HS-5 (cell line): Measurements from ENCODE around the gene CNTNAP5.
A peak's percentile ranks its signal among the peaks of the same experiment; 100 is the strongest.

Experiments used
- DNase-seq: peaks from one replicate; pipeline ENCODE4 v3.0.0-alpha.2; 2012; ENCODE audit warnings: low read depth

Gene CNTNAP5

DNA sequence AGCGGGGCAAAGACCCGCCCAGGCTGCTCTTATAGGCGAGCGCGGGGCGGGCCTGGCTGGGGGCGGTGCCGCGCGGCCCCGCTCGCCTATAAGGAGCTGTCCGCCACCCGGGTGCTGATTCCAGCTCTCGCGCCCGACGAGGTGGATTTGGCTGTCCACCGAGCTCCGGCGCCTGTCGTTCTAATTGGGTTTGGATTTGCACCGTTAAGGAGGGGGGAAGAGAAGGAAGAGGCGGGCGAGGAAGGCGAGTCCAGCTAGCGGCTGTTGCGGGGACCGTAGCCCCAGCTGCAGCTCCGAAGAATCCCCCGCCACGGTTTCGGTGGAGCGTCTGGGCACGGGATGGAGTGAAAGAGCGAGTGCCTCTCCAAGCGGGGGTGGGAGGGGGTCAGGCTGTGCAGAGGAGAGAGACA is at the start of gene CNTNAP5:
Gene CNTNAP5, plus strand, starts transcription at position 117 of the 410 bp plus-strand sequence. CDS start 364 bp downstream, outside the sequence.
- no peak for DNase-seq

- no peak for DNase-seq
Observed at GRCh38 chr2:123976054-123976648, 48.9 kb upstream of the CNTNAP5 start.

GRCh38 chr2:123993728-123994323 is 31.3 kb upstream of the CNTNAP5 start:
- peak; percentile 29 for DNase-seq

DNA sequence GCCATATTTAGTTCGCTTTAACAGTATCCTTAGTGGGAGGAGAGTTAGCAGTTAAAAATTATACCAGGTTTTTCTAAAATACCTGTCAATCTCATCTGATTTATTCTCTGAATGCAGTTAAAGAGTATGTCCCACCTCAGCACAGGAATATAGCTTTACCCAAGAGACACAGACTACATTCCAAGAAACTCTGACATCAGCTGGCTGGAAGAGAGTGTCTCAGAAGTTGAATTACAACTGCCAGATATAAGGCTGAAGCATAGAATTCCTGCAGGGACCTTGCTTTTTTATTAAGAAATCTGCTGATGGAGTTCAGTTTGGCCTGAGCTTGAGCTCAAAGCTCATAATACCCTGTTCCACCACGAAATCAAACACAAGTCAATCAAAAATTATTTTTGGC is 25.4 kb upstream of the CNTNAP5 start:
- DNase-seq: no peak

- DNase-seq: no peak
Observed at GRCh38 chr2:124001696-124002430, 23.2 kb upstream of the CNTNAP5 start.

- no peak for DNase-seq
Observed at GRCh38 chr2:124018890-124019289, 6.2 kb upstream of the CNTNAP5 start.

DNA sequence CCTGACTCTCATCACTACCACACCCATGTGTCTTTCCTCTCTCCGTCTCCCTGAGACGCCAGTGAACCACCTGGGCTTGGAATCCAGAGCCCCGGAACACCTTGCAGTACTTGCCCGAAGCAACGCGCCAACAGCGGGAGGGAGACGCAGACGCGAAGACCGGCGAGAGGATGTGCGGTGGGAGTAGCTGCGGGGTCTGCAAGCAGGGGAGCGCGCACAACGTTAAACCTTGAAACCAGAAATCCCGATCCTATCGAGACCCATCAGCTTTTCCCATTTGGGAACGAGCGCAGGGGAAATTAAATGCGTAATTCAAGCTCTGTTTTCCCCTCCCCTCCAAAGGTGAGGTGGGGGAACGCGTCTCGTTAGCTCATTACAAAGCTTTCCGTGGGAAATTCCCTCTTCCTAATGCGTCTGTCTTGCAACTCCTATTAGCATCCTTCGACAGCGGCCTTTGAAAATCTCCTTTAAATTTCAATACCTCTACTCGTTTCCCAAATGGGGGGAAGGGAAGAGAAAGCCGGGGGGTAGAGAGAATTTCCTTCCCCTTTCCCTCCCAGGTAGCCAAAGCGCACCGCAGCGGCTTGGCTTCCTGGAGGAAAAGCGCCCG is 421 bp upstream of the CNTNAP5 start:
- no peak for DNase-seq

GRCh38 chr2:124025891-124026434 is 876 bp downstream of the CNTNAP5 start:
- no peak for DNase-seq

DNA sequence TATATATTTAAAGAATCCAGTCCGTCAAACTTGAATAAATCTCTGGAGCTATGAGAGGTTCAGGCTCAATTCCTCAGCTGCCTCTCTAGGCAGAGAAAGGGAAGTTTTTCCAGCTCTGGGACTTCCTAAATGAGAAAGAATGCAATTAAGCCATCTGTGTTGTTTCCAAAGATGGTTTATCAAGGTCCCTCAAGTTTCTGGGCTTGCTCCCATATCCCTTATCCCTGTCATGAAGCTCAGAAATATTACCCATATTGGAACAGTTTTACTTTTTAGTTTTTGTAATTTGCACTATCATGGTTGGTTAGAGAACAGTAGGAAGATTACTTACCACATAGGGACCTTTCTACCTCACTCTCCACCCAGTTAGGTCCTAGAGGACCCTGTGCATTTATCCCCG is 1.4 kb downstream of the CNTNAP5 start:
- DNase-seq: no peak

DNA sequence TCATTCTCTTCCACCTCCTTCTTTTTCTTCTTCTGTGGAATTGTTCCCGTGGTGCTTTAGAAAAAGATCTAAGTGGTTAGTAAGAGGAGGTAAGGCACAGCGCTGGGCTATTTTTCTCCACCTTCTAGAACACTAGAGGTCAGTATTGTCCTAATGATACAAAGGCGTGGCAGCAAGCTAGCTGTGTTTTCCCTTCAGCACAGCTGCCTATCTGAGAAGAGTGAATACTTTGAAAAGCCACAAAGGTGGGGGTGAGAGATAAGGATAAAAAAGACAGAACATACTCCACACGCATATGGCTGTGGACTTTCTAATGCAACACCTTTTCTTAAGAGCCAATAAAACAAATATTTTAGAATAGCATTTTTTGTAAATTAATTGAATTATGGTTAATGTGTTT is 2.1 kb downstream of the CNTNAP5 start:
- peak; percentile 40 for DNase-seq

GRCh38 chr2:124032799-124033198 is 7.7 kb downstream of the CNTNAP5 start:
- no peak for DNase-seq

DNA sequence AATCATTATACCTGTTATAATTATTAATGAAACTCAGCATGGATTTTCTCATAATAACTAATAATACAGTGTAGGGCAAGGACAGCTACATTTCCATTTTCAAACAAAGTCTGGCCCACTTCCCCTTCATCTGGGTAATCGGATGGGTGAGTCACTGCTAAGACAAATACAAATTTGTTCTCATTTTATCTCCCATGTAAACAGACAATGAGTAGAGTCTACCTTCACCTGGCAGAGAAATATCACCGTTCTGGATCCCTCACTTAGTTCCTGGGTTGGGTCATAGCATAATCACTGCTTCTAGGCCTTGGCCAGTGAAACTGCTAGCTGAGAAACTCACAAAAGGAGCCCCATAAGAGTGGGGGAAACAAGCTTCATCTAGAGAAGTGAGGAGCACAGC is 9.2 kb downstream of the CNTNAP5 start:
- DNase-seq: no peak

- DNase-seq: no peak
Observed at GRCh38 chr2:124035001-124035400, 9.9 kb downstream of the CNTNAP5 start.

DNA sequence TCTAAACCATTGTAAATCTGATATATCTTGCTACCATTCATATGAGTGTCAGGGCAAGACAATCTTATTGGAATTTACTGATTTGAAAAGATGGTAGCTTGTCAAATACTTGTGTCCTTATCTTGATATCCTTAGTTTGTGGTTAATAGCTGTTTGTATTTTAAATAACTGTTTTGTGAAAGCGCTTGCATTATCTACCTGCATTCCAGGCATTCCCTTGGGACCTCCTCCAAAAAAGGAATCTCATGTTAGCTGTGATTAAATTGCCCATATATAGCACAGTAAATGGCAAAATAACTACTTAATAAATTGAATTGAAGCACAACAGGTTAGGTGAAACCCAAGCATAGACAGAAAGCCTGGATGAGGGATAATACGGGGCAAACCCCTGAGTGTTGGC is 13.9 kb downstream of the CNTNAP5 start:
- no peak for DNase-seq

DNA sequence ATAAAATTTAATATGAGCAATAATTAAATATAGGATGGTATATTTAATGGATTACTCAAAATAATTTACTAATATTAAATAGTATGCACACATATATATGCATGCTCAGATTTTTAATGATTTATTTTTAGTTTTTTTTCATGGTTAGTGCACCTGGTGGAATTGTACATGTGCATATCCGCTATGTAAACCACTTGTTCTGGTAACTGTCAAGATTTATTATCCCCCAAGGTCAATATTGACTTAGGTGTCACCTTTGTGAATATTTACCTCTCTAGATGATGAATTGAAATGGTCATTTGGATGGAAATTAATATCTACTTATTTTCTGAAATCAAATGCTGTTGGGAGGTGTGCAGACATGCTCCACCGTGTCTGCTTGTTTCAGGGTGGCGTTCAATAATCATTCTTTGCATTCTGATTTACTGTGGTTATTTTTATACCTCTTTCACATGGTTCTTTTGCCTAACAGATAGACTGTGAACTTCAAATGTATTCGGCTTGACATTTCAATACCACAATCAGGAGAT is 14.7 kb downstream of the CNTNAP5 start:
- DNase-seq: no peak

- DNase-seq: no peak
Observed at GRCh38 chr2:124045894-124046293, 20.8 kb downstream of the CNTNAP5 start.

DNA sequence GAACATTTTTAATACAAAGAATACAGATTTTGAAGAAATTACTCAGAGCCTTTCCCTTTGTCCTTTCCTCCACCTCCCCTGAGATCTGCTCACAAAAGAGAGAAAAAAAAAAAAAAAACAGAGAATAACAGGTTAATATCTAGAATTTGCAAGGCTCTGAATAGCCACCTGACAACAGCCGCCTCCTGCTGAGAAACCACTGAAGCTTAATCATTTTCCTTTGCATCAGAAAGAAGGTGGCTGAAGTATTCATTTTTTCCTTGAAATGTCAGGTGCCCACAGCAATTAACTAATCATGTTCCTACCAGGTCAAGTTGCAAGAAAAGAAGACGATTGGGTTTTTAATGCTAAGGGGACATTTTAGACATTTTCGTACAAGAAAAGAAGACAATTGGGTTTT is 21.2 kb downstream of the CNTNAP5 start:
- DNase-seq: no peak

GRCh38 chr2:124048102-124048501 is 23.0 kb downstream of the CNTNAP5 start:
- DNase-seq: no peak

DNA sequence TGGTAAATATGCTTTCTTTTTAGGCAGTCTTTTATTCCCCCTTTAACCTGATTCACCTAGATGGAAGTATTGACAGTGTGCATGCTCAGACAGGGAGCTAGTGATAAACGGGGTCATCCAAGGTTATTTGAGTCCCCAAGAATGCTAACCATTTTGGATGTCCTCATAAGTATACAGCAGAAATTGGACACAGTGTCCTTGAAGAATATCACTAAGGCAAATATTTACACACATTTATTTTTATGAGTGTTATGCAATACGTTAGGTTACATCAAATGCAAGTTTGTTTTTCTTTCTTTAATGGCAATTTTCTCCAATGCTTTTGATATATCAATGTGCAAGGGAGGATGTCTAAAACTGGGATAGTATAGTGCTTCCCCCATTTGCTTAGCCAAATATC is 23.6 kb downstream of the CNTNAP5 start:
- no peak for DNase-seq

GRCh38 chr2:124049136-124049535 is 24.0 kb downstream of the CNTNAP5 start:
- no peak for DNase-seq

DNA sequence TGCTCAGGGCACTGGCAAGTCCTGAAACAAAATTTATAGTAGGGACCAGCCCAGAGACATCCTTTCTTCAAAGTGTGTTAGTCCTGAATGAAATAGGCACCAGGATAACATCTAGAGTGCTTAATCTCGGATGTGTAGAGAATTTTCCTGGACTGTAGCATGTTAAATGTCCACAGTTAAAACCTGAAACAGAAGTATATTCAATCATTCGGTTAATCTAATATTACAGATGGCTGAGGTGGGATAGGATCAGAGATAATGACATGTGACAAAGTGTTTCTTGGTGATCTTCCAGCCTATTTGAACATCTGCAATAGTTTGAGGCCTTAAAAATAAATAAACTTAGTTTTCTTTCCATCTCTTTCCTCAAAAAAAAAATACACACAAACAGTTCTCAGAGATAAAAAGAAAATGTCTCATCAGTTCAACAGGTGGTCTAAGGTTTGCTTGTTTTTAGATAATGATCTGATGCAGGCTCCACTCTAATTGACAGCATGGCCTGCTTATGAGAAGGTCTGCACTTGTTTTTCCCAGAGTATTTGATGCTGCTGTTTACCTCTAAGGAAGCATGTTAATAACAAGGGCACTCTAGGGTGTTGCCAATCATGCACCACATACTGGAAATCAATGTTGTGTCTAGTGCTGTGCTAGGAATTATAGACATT is 25.9 kb downstream of the CNTNAP5 start:
- no peak for DNase-seq

DNA sequence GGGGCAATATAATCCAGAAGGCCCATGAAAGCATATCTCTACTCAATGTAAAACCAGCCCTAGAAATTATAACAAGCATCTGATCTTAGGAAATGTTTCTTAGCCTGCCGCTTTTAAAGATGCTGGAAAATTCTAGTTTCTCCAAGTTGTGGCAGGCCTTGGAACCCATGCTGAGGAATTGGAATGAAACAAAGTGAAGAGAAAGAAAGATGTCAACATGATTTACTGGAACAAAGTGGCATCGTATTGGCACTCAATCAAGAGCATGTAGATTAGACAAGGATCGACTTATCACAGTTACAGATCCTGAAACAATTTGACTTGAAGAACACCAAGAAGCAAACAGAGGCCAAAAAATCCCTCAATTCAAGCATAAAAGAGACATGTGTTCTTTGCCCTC is 28.7 kb downstream of the CNTNAP5 start:
- no peak for DNase-seq
